ENCODE results near the gene AMIGO2.
"Not testable (repeated sequence)": the region's sequence is repeated elsewhere in the genome, so short reads cannot be mapped to it uniquely, and the experiment has no call there.

GRCh38 chr12:47117305-47117704 lies 37.5 kb upstream of the AMIGO2 start:
- TF ChIP-seq, protein P1, sequence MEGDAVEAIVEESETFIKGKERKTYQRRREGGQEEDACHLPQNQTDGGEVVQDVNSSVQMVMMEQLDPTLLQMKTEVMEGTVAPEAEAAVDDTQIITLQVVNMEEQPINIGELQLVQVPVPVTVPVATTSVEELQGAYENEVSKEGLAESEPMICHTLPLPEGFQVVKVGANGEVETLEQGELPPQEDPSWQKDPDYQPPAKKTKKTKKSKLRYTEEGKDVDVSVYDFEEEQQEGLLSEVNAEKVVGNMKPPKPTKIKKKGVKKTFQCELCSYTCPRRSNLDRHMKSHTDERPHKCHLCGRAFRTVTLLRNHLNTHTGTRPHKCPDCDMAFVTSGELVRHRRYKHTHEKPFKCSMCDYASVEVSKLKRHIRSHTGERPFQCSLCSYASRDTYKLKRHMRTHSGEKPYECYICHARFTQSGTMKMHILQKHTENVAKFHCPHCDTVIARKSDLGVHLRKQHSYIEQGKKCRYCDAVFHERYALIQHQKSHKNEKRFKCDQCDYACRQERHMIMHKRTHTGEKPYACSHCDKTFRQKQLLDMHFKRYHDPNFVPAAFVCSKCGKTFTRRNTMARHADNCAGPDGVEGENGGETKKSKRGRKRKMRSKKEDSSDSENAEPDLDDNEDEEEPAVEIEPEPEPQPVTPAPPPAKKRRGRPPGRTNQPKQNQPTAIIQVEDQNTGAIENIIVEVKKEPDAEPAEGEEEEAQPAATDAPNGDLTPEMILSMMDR (IDR thresholded peaks at IDR 0.05): not testable (repeated sequence)
- TF ChIP-seq ETV6 (CRISPR knock-in tag; IDR thresholded peaks at IDR 0.05); RELA (CRISPR knock-in tag; IDR thresholded peaks at IDR 0.05; ENCODE audit: borderline replicate concordance); ZNF219 (CRISPR knock-in tag; IDR thresholded peaks at IDR 0.05; ENCODE audit: borderline replicate concordance); ATF1 (CRISPR knock-in tag; IDR thresholded peaks at IDR 0.05); ZNF121 (CRISPR knock-in tag; IDR thresholded peaks at IDR 0.05); ARID4B (CRISPR knock-in tag; IDR thresholded peaks at IDR 0.05; ENCODE audit: borderline replicate concordance); ZNF532 (CRISPR knock-in tag; IDR thresholded peaks at IDR 0.05; ENCODE audit: borderline replicate concordance); ATF2 (CRISPR knock-in tag; IDR thresholded peaks at IDR 0.05; ENCODE audit: borderline replicate concordance, low read depth): not testable (repeated sequence)
- TF ChIP-seq, protein P2, sequence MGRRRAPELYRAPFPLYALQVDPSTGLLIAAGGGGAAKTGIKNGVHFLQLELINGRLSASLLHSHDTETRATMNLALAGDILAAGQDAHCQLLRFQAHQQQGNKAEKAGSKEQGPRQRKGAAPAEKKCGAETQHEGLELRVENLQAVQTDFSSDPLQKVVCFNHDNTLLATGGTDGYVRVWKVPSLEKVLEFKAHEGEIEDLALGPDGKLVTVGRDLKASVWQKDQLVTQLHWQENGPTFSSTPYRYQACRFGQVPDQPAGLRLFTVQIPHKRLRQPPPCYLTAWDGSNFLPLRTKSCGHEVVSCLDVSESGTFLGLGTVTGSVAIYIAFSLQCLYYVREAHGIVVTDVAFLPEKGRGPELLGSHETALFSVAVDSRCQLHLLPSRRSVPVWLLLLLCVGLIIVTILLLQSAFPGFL (CRISPR knock-in tag; IDR thresholded peaks at IDR 0.05; ENCODE audit: borderline replicate concordance): not testable (repeated sequence)
- TF ChIP-seq, protein P3, sequence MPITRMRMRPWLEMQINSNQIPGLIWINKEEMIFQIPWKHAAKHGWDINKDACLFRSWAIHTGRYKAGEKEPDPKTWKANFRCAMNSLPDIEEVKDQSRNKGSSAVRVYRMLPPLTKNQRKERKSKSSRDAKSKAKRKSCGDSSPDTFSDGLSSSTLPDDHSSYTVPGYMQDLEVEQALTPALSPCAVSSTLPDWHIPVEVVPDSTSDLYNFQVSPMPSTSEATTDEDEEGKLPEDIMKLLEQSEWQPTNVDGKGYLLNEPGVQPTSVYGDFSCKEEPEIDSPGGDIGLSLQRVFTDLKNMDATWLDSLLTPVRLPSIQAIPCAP (CRISPR knock-in tag; IDR thresholded peaks at IDR 0.05): not testable (repeated sequence)
